GM12891 (cell line): Measurements from ENCODE around the gene GPR17.

Source experiments
- PAX5 ChIP-seq: IDR thresholded peaks from 2 replicates; pipeline ENCODE4 v1.6.1; 2011; ENCODE audit warnings: low read length, moderate library complexity, mild to moderate bottlenecking; ENCODE audit not compliant: insufficient read depth, severe bottlenecking
- POLR2A ChIP-seq: IDR thresholded peaks from 2 replicates; pipeline ENCODE4 v1.6.1; 2011; ENCODE audit warnings: low read depth, low read length, control low read depth
- POLR2AphosphoS5 ChIP-seq: IDR thresholded peaks from 2 replicates; pipeline ENCODE4 v1.6.1; 2011; ENCODE audit warnings: low read depth, low read length, control low read depth
- SPI1 ChIP-seq: IDR thresholded peaks from 2 replicates; pipeline ENCODE4 v1.6.1; 2011; ENCODE audit warnings: low read depth, low read length, control low read depth

DNA sequence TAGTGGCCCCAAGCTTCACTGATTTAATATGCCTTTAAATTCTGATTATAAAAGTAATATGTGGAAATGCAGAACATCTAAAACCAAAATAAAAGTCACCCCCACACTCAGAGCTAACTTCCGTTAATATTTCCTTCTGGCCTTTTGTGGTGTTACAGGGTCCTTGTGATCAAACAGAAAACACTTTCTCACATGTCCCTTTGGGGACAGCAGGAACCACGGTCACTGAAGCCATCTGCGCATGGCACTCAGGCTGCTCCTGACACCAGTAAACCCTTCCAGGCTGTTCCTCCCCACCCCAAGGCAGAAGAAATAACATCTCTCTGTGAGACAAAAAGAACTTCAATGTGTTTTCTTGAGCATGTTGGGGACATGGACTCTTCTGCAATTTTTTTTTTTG is 25.1 kb upstream of the GPR17 start:
- TF ChIP-seq POLR2A, result no peak
- TF ChIP-seq SPI1, result no peak
- TF ChIP-seq POLR2AphosphoS5, result no peak
- no peak for TF ChIP-seq PAX5
